ENCODE results near the gene PDIA4. TPM values are rescaled to one million over a fixed set of nuclear protein-coding genes. Genes with fewer than 3 reads are reported as not detected.
A peak's percentile ranks its signal among the peaks of the same experiment; 100 is the strongest.

Gene PDIA4
- total RNA-seq, 1 donor from 2014 or later = 68.9 TPM

- DNase-seq (ENCODE audit: low spot score in 2 of 2) = no peak
- no peak for FAIRE-seq
Measured at GRCh38 chr7:148975896-148976295, 52.4 kb downstream of the PDIA4 start.

GRCh38 chr7:148973256-148973655, 55.0 kb downstream of the PDIA4 start:
- no peak for DNase-seq (ENCODE audit: low spot score in 2 of 2)
- no peak for FAIRE-seq

GRCh38 chr7:148972375-148972774, 55.9 kb downstream of the PDIA4 start:
- FAIRE-seq = no peak
- no peak for DNase-seq (ENCODE audit: low spot score in 2 of 2)

GRCh38 chr7:148967602-148968001, 60.7 kb downstream of the PDIA4 start:
- DNase-seq (ENCODE audit: low spot score in 2 of 2) (no peak), FAIRE-seq (no peak)

- no peak for FAIRE-seq
- no peak for DNase-seq (ENCODE audit: low spot score in 2 of 2)
Measured at GRCh38 chr7:148967032-148967372, 61.3 kb downstream of the PDIA4 start.

- DNase-seq (ENCODE audit: low spot score in 2 of 2) = no peak
- no peak for FAIRE-seq
Measured at GRCh38 chr7:148964483-148965267, 63.6 kb downstream of the PDIA4 start.

- no peak for FAIRE-seq
- DNase-seq (ENCODE audit: low spot score in 2 of 2) = no peak
Measured at GRCh38 chr7:148963583-148964482, 64.5 kb downstream of the PDIA4 start.

GRCh38 chr7:148962823-148963582, 65.3 kb downstream of the PDIA4 start:
- FAIRE-seq = peak; percentile 55
- DNase-seq (ENCODE audit: low spot score in 2 of 2) = peak; percentile 67 to 70

- FAIRE-seq (no peak), DNase-seq (ENCODE audit: low spot score in 2 of 2) (no peak)
Measured at GRCh38 chr7:148962440-148962822, 65.9 kb downstream of the PDIA4 start.

- DNase-seq (ENCODE audit: low spot score in 2 of 2) (no peak), FAIRE-seq (no peak)
Measured at GRCh38 chr7:148959726-148960125, 68.6 kb downstream of the PDIA4 start.

GRCh38 chr7:148958061-148958460, 70.2 kb downstream of the PDIA4 start:
- FAIRE-seq (no peak), DNase-seq (ENCODE audit: low spot score in 2 of 2) (no peak)

GRCh38 chr7:148954766-148955165, 73.5 kb downstream of the PDIA4 start:
- FAIRE-seq (no peak), DNase-seq (ENCODE audit: low spot score in 2 of 2) (no peak)

- FAIRE-seq (no peak), DNase-seq (ENCODE audit: low spot score in 2 of 2) (no peak)
Measured at GRCh38 chr7:148953676-148954075, 74.6 kb downstream of the PDIA4 start.

Small RNA genes within 50 kb of the gene (small RNA-seq; reads per million reads assigned to genes)
- gene COX6B1P1 = not detected
- not detected for gene RNU6-650P
- 1,805 reads per million, percentile 100 among the genes with 10 or more reads in this experiment for gene RNY1
- 74.5 reads per million, percentile 98 among the genes with 10 or more reads in this experiment for gene RNY3
- 366 reads per million, percentile 99 among the genes with 10 or more reads in this experiment for gene RNY4

Other genes starting within 250 kb of the PDIA4 start
- gene EZH2, start 144.2 kb downstream of the PDIA4 start, total RNA-seq = 38.7 TPM
- 18.3 TPM for gene ZNF786, start 62.2 kb upstream of the PDIA4 start, total RNA-seq
- gene ZNF425, start 97.8 kb upstream of the PDIA4 start, total RNA-seq = 6.9 TPM
- gene ZNF398, start 118.9 kb upstream of the PDIA4 start, total RNA-seq = 19.6 TPM
- 20.8 TPM for gene ZNF282, start 167.0 kb upstream of the PDIA4 start, total RNA-seq
- gene ZNF212, start 211.1 kb upstream of the PDIA4 start, total RNA-seq = 6.1 TPM
- 12.2 TPM for gene ZNF783, start 233.7 kb upstream of the PDIA4 start, total RNA-seq

All from frontal cortex (tissue), 4 donors.